ENCODE results near the gene MAPKAPK2.

- TF ChIP-seq CTCF (IDR thresholded peaks at IDR 0.05) (no peak), POLR2A (IDR thresholded peaks at IDR 0.05) (no peak)
Observed at GRCh38 chr1:206690516-206690915, 5.8 kb downstream of the MAPKAPK2 start.
